Effector CD4-positive, alpha-beta T cell (primary cell): ENCODE measurements around the gene CNOT2.
A peak's percentile ranks its signal among the peaks of the same experiment; 100 is the strongest.

Experiments used
- DNase-seq: peaks from one replicate; pipeline ENCODE4 v3.0.0-alpha.2; 2020

CNOT2 gene

DNA sequence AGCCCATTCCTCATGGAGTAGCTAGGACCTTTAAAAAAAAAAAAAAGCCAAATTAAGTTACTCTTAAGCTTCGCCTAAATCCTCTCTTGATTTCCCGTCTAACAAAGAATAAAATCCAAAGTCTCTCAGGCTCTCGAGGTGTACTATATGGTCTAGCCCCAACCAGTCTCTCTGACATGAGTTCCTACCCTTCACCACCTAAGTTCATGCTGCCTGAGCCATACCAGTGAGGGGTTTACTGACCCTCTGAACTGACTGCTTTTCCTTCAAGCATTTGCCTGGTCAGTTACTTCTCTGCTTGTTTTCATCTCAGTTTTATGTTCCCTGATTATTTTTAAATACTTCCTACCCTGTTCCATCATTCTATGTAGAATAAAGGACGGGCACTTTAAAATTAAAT is 64.6 kb downstream of the CNOT2 start:
- DNase-seq, result no peak

DNA sequence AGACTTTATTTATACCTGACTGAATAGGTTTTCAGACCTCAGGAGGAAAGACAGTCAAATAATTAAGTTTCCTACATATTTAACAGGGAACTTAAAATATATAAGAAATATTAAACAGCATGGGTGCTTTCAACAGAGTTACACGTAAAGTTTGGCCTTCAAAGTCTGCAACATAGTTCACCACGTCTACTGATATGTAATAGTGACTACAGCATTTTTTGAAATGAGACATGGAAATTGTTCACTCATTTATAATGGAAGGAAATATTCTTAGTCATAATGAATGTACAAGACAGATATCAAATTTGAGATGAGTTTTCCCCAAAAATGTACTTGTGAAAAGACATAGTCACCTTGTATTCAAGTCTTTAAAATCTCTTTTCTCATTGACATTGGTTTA is 66.1 kb downstream of the CNOT2 start:
- DNase-seq, result no peak

DNA sequence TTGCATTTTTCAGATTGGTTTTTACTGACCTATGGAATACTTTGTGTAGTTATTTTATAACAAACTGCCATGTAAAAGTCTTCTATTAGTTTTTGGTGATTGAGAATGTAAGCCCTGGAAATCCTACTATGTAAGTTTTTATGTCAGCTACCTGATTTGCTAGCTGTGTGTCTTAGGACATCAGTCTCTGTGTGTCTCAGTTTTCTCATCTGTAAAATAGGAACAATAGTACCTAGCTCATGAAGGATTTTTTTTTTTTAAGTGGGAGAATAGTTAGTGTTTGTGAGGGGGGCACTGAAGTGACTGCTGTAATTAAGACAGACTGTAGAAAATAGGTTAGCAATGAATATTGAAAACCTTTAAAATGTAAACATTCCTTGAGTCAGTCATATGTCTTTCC is 70.9 kb downstream of the CNOT2 start:
- no peak for DNase-seq

DNA sequence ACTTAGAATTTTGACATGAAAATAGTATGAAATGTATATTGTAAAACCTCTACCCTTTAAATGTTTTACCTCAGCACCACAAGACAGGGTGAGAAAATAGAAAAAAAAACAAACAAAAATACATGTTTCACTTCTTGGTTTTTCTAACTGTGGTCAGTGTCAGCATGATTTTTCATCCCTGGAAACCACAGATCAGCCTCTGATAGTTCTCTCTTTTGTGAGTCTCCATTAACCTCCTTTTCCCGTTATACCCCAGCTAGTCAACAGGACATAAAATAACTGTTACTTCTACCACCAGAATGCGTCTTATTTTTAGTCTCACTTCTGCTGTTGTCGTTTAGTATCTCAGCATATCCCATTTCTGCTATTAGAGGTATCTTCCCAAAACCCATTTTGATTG is 74.5 kb downstream of the CNOT2 start:
- no peak for DNase-seq

DNA sequence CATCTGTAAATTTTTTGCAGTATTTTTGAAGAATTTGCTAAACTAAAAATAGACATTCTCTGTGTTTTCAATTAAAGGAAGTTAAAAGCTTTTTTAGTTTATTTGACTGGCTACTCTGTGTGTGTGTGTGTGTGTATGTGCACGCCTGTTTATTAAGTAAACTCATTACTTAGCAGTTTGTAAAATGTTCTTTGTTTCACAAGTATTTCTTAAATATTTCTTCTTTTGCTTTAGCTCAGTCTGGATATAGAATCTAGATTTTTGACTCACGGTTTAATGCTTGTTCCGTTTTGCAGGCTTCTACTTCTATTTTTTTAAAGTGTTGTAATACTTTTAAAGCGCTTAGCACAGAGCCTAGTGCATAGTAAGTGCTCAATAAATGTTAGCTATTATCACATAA is 76.4 kb downstream of the CNOT2 start:
- DNase-seq, result no peak

DNA sequence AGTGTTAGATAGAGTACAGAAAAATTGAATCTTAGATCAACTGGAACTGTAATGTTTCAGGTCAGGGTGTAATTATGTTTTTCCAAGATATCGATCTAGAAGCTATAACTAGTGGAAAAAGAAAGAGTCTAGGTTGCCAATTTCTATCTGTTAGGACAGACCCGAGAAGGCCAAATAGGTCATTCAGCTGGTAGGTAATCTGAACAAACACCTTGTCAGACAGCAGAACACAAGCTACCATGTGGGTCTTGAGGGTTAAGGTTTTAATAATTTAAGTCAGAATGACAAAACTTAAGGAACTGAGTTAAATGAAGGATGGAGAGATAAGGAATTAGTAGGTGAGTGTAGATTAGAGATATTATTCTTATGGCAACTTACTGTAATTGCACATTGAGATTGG is 78.0 kb downstream of the CNOT2 start:
- no peak for DNase-seq

DNA sequence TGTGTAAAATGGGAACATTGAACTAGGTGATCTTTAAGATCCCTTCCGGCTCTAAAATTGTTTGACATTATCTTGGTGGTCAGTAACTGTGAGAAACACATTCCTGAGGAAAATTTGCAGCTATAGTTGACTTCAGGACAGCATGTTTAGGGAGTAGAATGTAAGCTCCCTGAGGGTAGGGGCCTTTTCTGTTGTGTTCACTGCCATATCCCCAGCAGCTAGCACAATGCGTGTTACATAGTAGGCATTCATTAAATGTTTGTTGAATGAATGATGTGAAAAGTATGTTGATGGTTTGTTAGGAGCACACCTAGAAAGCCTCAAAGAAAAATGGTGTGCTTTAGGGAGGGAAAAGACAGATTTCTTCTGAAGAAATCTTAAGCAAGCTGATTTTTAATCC is 84.3 kb downstream of the CNOT2 start:
- DNase-seq, result no peak

DNA sequence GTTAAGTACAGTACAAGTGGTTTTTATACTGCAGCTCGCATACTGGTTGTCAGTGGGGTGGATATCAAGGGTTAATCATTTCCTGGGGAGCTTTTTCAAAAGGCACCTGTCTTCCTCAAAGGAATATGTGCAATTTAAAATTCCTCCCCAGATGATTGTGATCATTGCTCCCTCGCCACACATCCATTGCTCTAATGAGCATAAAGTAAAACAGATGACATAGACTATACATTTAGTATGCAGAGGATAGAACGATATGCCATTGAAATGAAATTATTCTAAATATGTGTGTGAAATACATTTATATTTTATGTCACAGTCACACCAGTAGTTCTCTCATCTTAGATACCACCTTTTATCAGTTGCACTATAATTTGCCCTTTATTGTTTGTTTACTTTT is 86.5 kb downstream of the CNOT2 start:
- no peak for DNase-seq

DNA sequence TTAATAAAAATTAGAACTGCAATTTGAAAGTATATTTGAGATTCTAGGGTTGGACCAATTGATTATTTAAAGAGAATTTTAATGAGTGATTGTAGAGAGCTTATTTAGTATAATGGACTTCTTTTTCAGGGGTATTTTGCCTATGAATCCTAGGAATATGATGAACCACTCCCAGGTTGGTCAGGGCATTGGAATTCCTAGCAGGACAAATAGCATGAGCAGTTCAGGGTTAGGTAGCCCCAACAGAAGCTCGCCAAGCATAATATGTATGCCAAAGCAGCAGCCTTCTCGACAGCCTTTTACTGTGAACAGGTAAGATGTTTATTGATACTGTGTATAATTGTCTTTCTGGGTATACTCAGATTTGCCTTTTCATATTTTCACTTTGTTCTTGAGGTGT is 86.9 kb downstream of the CNOT2 start:
- no peak for DNase-seq

DNA sequence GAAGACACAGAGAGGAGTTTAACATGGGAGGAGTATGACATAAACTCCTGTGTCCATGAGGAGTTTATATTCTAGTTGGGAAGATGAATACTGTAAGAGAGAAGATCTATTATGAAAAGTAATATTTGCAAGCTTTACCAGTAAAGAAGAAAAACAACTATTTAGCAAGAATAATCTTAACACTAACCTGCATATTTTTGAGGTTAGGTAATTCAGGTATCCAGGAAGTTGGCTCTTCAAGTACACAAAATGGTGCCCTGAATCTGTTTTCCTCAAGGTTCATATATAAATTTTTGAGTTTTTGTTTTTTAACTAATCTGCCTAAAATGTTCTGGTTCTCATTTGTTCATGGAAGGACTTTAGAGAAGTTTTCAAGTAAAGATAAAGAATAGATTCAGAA is 89.0 kb downstream of the CNOT2 start:
- no peak for DNase-seq

DNA sequence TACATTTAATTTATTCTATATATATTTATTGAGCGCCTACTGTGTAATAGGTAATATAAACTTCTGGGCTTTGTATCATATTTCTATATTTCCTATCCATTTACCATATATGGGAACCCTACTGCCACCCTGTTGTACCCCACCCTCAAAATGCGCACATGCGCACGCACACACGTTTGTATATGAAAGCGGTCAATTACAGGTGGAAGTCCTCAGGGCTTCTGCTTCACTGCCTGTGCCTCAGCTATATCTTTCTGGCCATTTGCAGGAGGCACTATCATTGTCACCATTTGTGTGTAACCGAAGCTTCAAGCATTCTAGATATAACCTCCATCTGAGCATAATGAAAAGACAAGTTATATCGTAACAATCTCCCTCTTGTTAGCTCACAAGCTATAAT is 91.5 kb downstream of the CNOT2 start:
- no peak for DNase-seq

DNA sequence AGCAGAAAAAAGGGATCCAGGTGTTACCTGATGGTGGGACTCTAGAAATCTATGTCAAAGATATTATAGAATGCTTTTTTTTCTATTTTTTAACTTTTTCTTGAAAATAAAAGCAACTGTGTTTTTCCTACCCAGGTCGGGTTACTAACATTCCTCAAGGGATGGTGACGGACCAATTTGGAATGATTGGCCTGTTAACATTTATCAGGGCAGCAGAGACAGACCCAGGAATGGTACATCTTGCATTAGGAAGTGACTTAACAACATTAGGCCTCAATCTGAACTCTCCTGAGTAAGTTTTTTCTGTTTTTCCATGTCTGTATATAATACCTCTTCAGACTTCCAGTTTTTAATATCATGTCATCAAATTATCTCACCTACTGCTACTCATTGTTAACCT is 95.3 kb downstream of the CNOT2 start:
- DNase-seq, result no peak

DNA sequence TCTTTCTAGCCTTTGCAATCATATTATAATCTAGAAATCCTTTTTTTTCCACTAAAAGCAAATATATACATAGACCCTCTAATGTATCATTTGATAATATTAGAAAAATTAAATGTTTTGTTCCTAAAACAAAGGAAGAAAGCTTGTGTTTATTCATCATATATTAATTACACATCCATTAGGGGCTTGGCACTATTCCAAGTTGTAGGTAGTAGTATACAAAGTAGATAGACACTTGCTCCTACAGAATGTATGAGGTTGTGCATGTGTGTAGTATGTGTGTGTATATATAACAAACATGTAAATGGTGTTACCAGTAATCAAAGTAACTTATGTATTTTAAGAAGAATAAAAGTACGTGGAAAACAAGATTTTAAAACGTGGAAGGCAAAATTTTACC is 107.8 kb downstream of the CNOT2 start:
- DNase-seq, result no peak

DNA sequence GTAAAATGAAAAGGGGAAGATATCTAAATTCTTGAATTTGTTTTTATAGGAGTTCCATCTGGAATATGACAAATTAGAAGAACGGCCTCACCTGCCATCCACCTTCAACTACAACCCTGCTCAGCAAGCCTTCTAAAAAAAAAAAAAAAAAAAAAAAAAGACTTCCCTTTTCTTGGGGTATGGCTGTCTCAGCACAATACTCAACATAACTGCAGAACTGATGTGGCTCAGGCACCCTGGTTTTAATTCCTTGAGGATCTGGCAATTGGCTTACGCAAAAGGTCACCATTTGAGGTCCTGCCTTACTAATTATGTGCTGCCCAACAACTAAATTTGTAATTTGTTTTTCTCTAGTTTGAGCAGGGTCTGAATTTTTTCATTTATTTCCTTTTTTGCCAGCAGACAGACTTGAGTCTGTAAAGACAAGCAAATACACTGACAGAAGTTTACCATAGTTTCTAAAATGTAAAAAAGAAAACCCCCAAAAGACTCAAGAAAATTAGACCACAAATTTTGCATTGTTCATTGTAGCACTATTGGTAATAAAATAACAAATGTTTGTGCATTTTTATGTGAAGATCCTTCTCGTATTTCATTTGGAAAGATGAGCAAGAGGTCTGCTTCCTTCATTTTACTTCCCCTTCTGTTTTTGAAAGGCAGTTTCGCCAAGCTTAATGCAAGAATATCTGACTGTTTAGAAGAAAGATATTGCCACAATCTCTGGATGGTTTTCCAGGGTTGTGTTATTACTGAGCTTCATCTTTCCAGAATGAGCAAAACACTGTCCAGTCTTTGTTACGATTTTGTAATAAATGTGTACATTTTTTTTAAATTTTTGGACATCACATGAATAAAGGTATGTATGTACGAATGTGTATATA is 110.8 kb downstream of the CNOT2 start:
- DNase-seq, result no peak

DNA sequence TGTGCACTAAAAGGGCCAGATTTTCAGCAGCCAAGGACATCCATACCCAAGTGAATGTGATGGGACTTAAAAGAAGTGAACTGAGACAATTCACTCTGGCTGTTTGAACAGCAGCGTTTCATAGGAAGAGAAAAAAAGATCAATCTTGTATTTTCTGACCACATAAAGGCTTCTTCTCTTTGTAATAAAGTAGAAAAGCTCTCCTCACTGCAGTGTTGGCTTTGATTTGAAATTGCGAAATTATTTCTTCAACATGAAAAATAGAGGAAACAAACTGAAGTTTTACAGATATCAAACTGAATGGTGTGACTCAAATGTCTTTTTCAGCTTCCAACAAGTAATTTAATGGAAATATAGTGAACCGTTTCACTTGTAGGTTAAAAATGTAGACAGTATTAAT is 111.6 kb downstream of the CNOT2 start:
- DNase-seq, result no peak

DNA sequence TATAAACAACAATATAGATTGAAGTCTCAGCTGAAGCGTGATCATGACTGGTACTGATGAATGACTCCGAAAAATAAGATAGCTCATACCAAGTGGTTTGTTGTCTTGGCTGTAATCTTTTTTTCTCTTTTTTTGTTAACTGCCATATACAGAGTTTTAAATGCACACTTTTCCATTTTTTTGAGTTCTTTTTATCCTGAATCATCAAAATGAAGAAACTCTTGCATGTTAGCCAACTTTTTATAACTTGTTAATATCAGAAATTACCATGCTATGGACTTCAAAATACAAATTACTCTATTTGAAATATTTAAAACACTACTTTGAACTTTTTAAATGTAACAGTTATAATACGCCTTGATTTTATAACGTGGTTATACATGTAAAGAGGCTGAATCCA is 112.7 kb downstream of the CNOT2 start:
- no peak for DNase-seq

DNA sequence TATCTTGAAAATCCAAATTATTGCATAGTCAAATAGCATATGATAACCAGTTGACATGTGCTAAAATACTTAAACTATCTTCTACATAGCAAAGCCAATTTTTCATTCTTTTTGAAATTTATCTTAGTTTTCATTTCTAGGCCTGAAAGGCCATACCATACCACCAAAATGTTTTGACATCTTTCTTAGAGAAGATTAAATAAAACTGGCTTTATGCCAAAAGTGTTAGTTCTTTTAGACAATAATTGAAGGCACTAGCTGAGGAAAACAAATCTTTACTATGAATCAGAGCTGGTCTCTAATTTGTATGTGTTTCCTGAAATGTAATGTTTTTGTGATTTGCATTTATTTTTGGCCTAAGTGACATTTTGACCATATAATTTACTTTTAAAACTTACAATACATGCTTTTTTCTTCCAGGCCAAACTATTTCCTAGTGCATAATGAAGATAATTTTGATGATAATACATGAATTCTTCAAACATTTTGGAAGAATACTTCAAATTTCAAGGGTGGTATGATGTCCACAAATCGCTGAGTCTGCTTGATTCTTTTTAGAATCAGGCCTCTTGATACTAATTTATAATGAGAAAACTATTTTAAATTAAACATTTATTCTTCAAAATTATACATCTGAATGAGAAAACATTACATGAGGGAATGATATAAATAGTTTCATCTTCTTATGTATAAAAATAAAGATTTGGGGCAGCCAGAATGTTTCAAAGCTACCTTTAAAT is 116.4 kb downstream of the CNOT2 start:
- DNase-seq, result no peak

DNA sequence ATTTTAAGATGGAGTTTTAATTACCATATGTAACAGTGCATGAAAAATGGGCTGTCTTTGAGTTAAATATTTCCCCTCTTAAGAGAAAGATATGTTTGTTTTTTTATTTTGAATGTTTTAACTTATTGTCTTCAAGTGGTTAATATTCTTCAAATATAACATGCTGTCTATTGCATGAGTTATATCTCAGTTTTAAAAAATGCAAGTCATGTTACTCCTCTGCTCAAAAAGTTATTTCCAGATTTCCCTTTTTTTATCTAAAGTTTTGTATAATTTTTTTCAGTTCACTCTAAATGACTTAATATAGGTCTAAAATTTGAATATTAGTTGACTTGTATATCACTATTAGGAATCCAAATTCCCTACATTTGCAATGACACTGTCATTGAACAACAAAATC is 117.0 kb downstream of the CNOT2 start:
- DNase-seq, result no peak

DNA sequence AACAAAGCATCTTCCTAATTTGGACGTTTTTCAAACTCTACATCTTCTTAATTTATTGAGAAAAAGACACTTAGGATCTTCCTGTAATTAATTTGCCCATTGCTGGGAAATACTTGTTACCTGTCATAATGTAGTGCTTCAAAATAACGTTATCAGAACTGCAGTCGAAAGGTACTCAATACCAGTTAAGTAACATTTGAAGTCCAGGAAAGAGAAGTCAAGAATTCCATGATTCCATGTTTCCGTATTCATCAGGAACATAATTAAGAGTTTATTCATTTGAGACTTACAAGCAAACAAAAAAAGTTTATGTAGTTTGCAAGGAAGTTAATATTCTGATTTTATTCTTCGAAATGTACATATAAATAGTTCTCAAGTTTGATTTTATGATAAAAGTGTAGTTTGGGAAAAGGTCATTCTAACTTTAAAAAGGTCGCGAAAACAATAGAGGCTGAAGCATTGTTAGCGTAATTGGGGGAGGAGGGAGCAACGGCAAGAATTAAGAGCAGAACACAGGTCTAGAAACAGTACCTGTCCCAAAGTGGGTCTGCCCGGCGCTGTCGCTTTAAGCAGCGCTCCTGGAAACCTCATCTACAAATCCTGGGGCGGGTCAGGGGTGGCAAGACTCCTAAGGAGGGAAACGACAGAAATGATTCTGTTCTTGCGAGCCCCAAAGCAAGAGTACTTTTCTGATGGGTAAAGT is 121.6 kb downstream of the CNOT2 start:
- no peak for DNase-seq

DNA sequence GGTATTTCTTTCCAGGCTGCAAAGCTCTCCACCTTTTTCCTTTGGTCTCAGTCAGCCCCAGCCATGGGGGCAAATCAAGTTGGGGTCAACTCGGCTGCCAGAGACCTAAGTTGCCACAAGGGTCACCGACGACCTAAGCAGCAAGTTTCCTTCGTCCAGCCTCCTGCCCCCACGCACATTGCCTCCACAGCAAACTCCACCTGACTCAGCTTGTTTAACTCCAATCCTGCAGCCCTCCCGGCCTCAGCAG is 122.1 kb downstream of the CNOT2 start:
- no peak for DNase-seq

DNA sequence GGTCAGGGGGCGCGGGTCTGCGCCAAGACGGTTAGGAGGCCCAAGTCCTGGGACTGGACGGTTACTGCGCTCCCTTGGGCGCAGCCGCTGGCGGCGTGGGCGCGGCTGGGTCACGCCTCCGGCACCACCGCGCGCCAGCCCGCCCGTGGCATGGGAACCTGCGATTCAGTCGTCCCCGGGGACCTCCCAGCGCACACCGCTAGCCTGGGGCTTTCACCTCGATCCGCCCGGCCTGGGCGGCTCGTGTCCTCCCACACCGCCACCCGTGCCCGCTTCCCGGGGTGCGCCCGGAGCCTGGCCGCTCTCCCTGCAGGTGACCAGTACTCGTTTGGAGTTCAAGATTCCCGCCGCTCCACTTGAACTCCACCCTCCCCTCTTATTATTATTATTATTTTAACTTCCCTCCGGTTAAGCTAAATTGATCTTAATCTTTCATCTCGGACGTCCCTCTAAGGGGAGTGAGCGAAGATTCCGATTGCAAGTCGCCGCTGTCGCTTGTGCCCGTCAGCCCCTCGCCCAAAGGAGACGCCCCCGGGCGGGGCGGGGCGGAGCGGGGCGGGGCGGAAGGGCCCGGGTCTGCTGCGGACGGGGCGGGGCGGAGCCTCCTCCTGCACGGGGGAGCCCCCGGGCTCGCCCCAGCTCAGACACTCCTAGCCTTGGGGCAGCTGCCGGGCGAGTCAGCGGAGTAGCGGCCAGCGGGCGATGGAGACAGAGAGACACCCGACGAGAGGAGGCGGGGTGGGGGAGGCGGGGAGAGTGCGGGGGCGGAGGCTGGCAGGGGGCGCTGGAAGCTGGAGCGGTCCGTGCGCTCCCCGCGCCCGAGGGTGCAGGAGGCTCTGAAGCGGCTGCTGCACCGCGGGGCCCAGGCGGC is 122.7 kb downstream of the CNOT2 start, which contains the start of gene KCNMB4:
KCNMB4 (plus strand) TSS at position 643 of the 871 bp plus-strand sequence. CDS start 445 bp downstream, outside the sequence.
- DNase-seq, result peak; percentile 64

DNA sequence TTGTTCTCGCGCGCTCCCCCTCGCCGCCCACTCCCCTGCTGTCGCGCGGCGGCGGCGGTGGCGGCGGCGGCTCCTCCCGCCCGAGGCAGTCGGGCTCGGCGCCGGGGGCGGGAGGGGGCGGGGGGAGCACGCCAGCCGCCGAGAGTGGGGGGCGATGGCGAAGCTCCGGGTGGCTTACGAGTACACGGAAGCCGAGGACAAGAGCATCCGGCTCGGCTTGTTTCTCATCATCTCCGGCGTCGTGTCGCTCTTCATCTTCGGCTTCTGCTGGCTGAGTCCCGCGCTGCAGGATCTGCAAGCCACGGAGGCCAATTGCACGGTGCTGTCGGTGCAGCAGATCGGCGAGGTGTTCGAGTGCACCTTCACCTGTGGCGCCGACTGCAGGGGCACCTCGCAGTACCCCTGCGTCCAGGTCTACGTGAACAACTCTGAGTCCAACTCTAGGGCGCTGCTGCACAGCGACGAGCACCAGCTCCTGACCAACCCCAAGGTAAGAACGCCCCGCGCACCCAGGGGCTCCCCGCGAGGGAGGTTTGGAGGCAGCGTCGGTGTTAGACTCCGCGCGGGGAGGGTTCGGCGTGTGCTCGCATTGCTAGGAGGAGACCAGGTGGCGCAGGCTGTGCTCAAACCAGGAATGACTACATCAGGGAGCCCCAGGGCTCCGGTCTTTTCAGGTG is 123.5 kb downstream of the CNOT2 start:
- DNase-seq, result peak; percentile 59
